Neural progenitor cell (in vitro differentiated cells): ENCODE data around the gene TMEM169. TPM values are rescaled to one million over a fixed set of nuclear protein-coding genes. Genes with fewer than 3 reads are reported as not detected.

Experiments
- DNase-seq: peaks from one replicate; pipeline ENCODE4 v3.0.0-alpha.2; 2016; ENCODE audit warnings: low spot score
- H2AFZ ChIP-seq: fragments of 200-600 bp; sonication (generic); replicated peaks from 2 replicates; pipeline ENCODE4 v1.6.1; 2016; ENCODE audit warnings: antibody characterized with exemption
- H3F3A ChIP-seq: fragments of 200-600 bp; sonication (generic); 2 replicates; pipeline ENCODE4 v1.6.1; 2016; ENCODE audit warnings: antibody characterized with exemption, low read depth
- H3K27ac ChIP-seq: fragments of 200-600 bp; sonication (generic); 2 replicates; pipeline ENCODE4 v1.5.1; 2016; ENCODE audit warnings: mild to moderate bottlenecking
- H3K27me3 ChIP-seq: fragments of 200-600 bp; sonication (generic); 2 replicates; pipeline ENCODE4 v1.6.1; 2016; ENCODE audit warnings: mild to moderate bottlenecking, moderate library complexity
- H3K36me3 ChIP-seq: fragments of 200-600 bp; sonication (generic); 2 replicates; pipeline ENCODE4 v1.5.1; 2016
- H3K4me1 ChIP-seq: fragments of 200-600 bp; sonication (generic); 2 replicates; pipeline ENCODE4 v1.6.1; 2016; ENCODE audit warnings: mixed run types
- H3K4me2 ChIP-seq: fragments of 200-600 bp; sonication (generic); 2 replicates; pipeline ENCODE4 v1.6.1; 2016
- H3K4me3 ChIP-seq: fragments of 200-600 bp; sonication (generic); 2 replicates; pipeline ENCODE4 v1.5.1; 2016
- H3K79me2 ChIP-seq: fragments of 200-600 bp; sonication (generic); 2 replicates; pipeline ENCODE4 v1.6.1; 2016; ENCODE audit warnings: low read depth
- H3K9ac ChIP-seq: fragments of 200-600 bp; sonication (generic); 2 replicates; pipeline ENCODE4 v1.6.1; 2016
- H3K9me3 ChIP-seq: fragments of 200-600 bp; sonication (generic); 2 replicates; pipeline ENCODE4 v1.5.1; 2016; ENCODE audit warnings: low read depth
- H4K20me1 ChIP-seq: fragments of 200-600 bp; sonication (generic); 2 replicates; pipeline ENCODE4 v1.6.1; 2016; ENCODE audit warnings: low read depth
- H3K27ac Mint-ChIP-seq: 3 replicates; pipeline ENCODE4 v1.8.0; 2021; ENCODE audit warnings: mixed read lengths
- H3K27me3 Mint-ChIP-seq: 2 replicates; pipeline ENCODE4 v1.8.0; 2022; ENCODE audit warnings: low read depth, mild to moderate bottlenecking, inconsistent platforms, moderate library complexity, mixed read lengths; ENCODE audit not compliant: insufficient read depth
- H3K36me3 Mint-ChIP-seq: 3 replicates; pipeline ENCODE4 v1.8.0; 2021; ENCODE audit warnings: mixed read lengths
- H3K4me1 Mint-ChIP-seq: 3 replicates; pipeline ENCODE4 v1.8.0; 2021; ENCODE audit warnings: mixed read lengths
- H3K4me3 Mint-ChIP-seq: 3 replicates; pipeline ENCODE4 v1.8.0; 2021; ENCODE audit warnings: mild to moderate bottlenecking, moderate library complexity, mixed read lengths
- H3K9me3 Mint-ChIP-seq: 3 replicates; pipeline ENCODE4 v1.8.0; 2020; ENCODE audit warnings: mixed read lengths
- EZH2 ChIP-seq: fragments of 200-600 bp; sonication (generic); IDR thresholded peaks from 2 replicates; pipeline ENCODE4 v1.6.1; 2017; ENCODE audit warnings: antibody characterized with exemption, mild to moderate bottlenecking, moderate library complexity
- EZH2phosphoT487 ChIP-seq: fragments of 200-600 bp; sonication (generic); IDR thresholded peaks from 2 replicates; pipeline ENCODE4 v1.6.1; 2017; ENCODE audit warnings: antibody characterized with exemption
- total RNA-seq: library from RNA; depleted of rRNA; stranded (reverse); fragments of >200 nt; gene quantifications from 2 replicates; pipeline ENCODE4 v1.2.3, GENCODE V29; 2015; ENCODE audit warnings: low replicate concordance
- TF ChIP-seq, protein P1 (sequence below): fragments of 200-600 bp; sonication (generic); IDR thresholded peaks from 2 replicates; pipeline ENCODE4 v1.5.1; 2017; ENCODE audit warnings: antibody characterized with exemption, mild to moderate bottlenecking

The TMEM169 gene
- total RNA-seq, 1 donor from 2014 or later: 17.9 TPM

GRCh38 chr2:216069028-216069427, 12.7 kb upstream of the TMEM169 start:
- H3K9me3 ChIP-seq: no peaks in the 10 kb centered on the region
- Mint-ChIP-seq H3K4me3 (no peak overlapping the region), H3K9me3 (no peaks in the 10 kb centered on the region), H3K27ac (no peak overlapping the region), H3K36me3 (peaks cover 12% of the 10 kb centered on the region), H3K27me3 (no peaks in the 10 kb centered on the region), H3K4me1 (no peaks in the 10 kb centered on the region)
- H3K4me1 ChIP-seq: no peaks in the 10 kb centered on the region
- TF ChIP-seq, protein P1, sequence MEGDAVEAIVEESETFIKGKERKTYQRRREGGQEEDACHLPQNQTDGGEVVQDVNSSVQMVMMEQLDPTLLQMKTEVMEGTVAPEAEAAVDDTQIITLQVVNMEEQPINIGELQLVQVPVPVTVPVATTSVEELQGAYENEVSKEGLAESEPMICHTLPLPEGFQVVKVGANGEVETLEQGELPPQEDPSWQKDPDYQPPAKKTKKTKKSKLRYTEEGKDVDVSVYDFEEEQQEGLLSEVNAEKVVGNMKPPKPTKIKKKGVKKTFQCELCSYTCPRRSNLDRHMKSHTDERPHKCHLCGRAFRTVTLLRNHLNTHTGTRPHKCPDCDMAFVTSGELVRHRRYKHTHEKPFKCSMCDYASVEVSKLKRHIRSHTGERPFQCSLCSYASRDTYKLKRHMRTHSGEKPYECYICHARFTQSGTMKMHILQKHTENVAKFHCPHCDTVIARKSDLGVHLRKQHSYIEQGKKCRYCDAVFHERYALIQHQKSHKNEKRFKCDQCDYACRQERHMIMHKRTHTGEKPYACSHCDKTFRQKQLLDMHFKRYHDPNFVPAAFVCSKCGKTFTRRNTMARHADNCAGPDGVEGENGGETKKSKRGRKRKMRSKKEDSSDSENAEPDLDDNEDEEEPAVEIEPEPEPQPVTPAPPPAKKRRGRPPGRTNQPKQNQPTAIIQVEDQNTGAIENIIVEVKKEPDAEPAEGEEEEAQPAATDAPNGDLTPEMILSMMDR: no peak
- no peak for TF ChIP-seq EZH2
- no peak overlapping the region for H3K4me2 ChIP-seq
- no peaks in the 10 kb centered on the region for H3F3A ChIP-seq
- H4K20me1 ChIP-seq: peaks cover 7% of the 10 kb centered on the region
- H2AFZ ChIP-seq: no peak overlapping the region
- no peaks in the 10 kb centered on the region for H3K79me2 ChIP-seq
- H3K36me3 ChIP-seq: peaks cover 8% of the 10 kb centered on the region
- no peak overlapping the region for H3K9ac ChIP-seq
- no peak overlapping the region for H3K27ac ChIP-seq
- no peak for DNase-seq
- no peak overlapping the region for H3K4me3 ChIP-seq
- H3K27me3 ChIP-seq: no peaks in the 10 kb centered on the region

DNA sequence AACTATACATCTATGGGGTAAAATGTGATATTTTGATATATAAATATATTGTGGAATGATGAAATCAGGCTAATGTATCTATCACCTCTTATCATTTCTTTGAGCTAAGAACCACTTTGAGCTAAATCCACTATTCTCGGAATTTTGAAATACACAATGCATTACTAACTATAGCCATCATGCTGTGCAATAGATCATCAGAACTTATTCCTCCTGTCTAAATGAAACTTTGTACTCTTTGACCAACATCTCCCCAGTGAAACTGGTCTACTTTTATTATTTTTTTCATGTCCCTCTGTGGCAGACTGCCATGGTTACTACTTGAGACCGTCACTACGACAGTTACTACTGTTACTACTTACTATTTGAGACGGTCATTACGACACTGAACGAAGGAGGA, 11.5 kb upstream of the TMEM169 start:
- Histone ChIP-seq H3K79me2 (no peaks in the 10 kb centered on the region), H3K36me3 (peaks cover 8% of the 10 kb centered on the region), H4K20me1 (peaks cover 7% of the 10 kb centered on the region), H2AFZ (no peak overlapping the region), H3F3A (no peaks in the 10 kb centered on the region), H3K27ac (no peak overlapping the region), H3K4me3 (no peak overlapping the region), H3K9me3 (no peaks in the 10 kb centered on the region), H3K4me2 (no peak overlapping the region), H3K4me1 (no peaks in the 10 kb centered on the region), H3K9ac (no peak overlapping the region), H3K27me3 (no peaks in the 10 kb centered on the region)
- Mint-ChIP-seq H3K36me3 (peaks cover 11% of the 10 kb centered on the region), H3K9me3 (no peaks in the 10 kb centered on the region), H3K27me3 (no peaks in the 10 kb centered on the region), H3K27ac (no peak overlapping the region), H3K4me1 (no peaks in the 10 kb centered on the region), H3K4me3 (no peak overlapping the region)
- no peak for DNase-seq
- no peak for TF ChIP-seq EZH2
- TF ChIP-seq, protein P1: no peak
- no peak for TF ChIP-seq EZH2phosphoT487

DNA sequence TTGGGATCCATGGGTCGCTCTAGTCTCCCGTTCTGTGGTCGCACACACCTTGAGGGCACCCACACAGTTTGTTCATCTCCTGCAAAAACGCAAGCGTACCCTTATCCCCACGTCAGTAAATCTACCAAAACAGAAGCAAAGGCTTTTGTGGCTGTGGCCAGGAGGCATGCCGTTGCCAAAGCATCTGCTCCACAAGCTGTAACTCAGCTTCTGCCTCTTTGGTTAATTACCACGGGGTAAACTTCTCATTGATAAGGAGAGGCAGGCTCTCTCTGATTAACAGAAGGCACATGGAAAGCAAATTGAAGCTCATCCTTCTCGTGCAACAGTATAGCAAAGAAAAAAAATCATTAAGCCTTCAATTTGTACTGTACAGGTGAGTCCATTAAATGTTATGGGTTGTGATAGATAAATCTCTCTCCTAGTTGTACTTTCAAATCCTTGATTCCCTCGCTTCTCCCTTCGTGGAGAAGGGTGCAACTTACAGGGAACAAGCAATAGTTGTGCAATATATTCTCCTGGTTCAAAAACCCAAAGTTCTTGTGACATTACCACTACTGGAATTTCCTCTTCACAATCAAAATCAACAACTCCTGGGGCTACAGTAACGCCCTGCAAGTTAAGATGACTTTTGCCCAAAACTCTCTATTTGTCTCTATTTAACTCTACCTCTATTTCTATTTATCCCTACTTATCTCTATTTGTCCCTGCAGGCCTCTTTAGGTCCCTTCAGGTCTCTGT, 10.4 kb upstream of the TMEM169 start:
- no peaks in the 10 kb centered on the region for H3K27me3 ChIP-seq
- no peak overlapping the region for H3K9ac ChIP-seq
- Mint-ChIP-seq H3K27me3 (no peaks in the 10 kb centered on the region), H3K9me3 (no peaks in the 10 kb centered on the region), H3K36me3 (peaks cover 6% of the 10 kb centered on the region), H3K4me3 (no peak overlapping the region), H3K4me1 (no peaks in the 10 kb centered on the region), H3K27ac (no peak overlapping the region)
- H3K79me2 ChIP-seq: no peaks in the 10 kb centered on the region
- TF ChIP-seq, protein P1: no peak
- TF ChIP-seq EZH2 (no peak), EZH2phosphoT487 (no peak)
- no peaks in the 10 kb centered on the region for H3K9me3 ChIP-seq
- H3K4me3 ChIP-seq: no peak overlapping the region
- no peak overlapping the region for H3K4me2 ChIP-seq
- no peak overlapping the region for H2AFZ ChIP-seq
- no peaks in the 10 kb centered on the region for H3K4me1 ChIP-seq
- peaks cover 7% of the 10 kb centered on the region for H4K20me1 ChIP-seq
- no peak for DNase-seq
- peaks cover 5% of the 10 kb centered on the region for H3F3A ChIP-seq
- H3K27ac ChIP-seq: no peak overlapping the region
- peaks cover 8% of the 10 kb centered on the region for H3K36me3 ChIP-seq
